GM12878 (cell line): Measurements from ENCODE around the gene OOSP3. TPM values are rescaled to one million over a fixed set of nuclear protein-coding genes. Genes with fewer than 3 reads are reported as not detected.

Source experiments
- ASH2L ChIP-seq: fragments of 300-600, 200-600 bp; sonication (generic); IDR thresholded peaks from 2 replicates; pipeline ENCODE4 v1.6.1; 2017; ENCODE audit warnings: low read depth, mild to moderate bottlenecking, borderline replicate concordance
- BCL3 ChIP-seq: IDR thresholded peaks from 2 replicates; pipeline ENCODE4 v1.6.1; 2011; ENCODE audit warnings: borderline replicate concordance, low read depth, mild to moderate bottlenecking, moderate library complexity, low read length; ENCODE audit not compliant: insufficient read depth, poor library complexity, severe bottlenecking
- EGR1 ChIP-seq, 2 experiments: IDR thresholded peaks; 1 replicate in 1 of 2; 2 replicates in 1 of 2; pipeline ENCODE4 v1.6.1; 2011 to 2012; ENCODE audit warnings: low read depth in 2 of 2, low read length in 2 of 2, borderline replicate concordance in 1 of 2, mild to moderate bottlenecking in 1 of 2, moderate library complexity in 1 of 2
- REST ChIP-seq: IDR thresholded peaks from 2 replicates; pipeline ENCODE4 v1.6.1; 2012; ENCODE audit warnings: mild to moderate bottlenecking, low read depth, low read length
- SIX5 ChIP-seq: IDR thresholded peaks from 2 replicates; pipeline ENCODE4 v1.6.1; 2011; ENCODE audit warnings: mild to moderate bottlenecking, low read depth, low read length, moderate library complexity; ENCODE audit not compliant: severe bottlenecking
- TCF12 ChIP-seq: IDR thresholded peaks from 2 replicates; pipeline ENCODE4 v1.6.1; 2011; ENCODE audit warnings: low read depth, mild to moderate bottlenecking, low read length
- polyA plus RNA-seq, 11 experiments: library from polyadenylated mRNA; depleted of rRNA in 4 of 11; unstranded in 6 of 11; stranded (reverse) in 5 of 11; fragments of >200 nt; fragmentation: Nextera tagmentation in 4 of 11; fragmentation: Illumina TruSeq in 1 of 11; extraction: Ambion mirVana in 4 of 11; extraction: Trizol in 1 of 11; gene quantifications; 1 replicate in 1 of 11; 2 replicates in 10 of 11; pipeline versions ENCODE4 v1.2.1 to v1.2.3, GENCODE V29; 2011 to 2016; ENCODE audit warnings: inconsistent platforms in 2 of 11, missing spikeins in 2 of 11, low read depth in 1 of 11
- total RNA-seq, 4 experiments: library from RNA; depleted of rRNA in 3 of 4; stranded (reverse); fragments of >200 nt in 3 of 4; fragmentation: Illumina TruSeq in 1 of 4; extraction: Trizol in 1 of 4; gene quantifications; 2 replicates each; pipeline versions ENCODE4 v1.2.1 to v1.2.3, GENCODE V29; 2013 to 2021
- TF ChIP-seq, protein P1 (sequence below): fragments of 450-650 bp; formaldehyde crosslinking; IDR thresholded peaks from 2 replicates; pipeline ENCODE4 v1.4.0; 2022; ENCODE audit warnings: mild to moderate bottlenecking, moderate library complexity
- TF ChIP-seq, protein P2 (sequence below): fragments of 450-650 bp; IDR thresholded peaks from 2 replicates; pipeline ENCODE4 v1.6.1; 2016; ENCODE audit warnings: mild to moderate bottlenecking

OOSP3 gene
- total and polyA plus RNA-seq, 10 of the 15 experiments (the other 5 are each of a cell fraction or from before 2014, with no cell fraction given) = 0.07 TPM; not detected in 9

DNA sequence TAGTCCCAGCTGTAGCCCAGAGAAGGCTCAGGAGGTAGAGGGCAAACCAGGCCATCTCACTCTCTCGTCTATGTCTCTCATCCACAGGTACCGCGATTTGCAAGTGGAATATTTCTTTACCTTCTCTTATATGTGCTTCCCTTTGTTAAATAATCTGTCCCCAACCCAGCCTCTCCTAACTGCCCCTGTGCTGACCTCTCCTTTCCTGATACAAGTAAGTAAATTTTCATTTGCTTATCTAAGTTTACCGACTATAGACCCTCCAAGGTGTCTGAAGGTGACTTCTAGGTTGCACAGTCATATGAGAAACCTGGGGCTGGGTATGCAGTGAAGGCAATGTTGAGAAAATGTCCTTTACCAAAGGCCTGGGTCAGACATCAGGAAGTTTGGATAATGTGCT is 33.2 kb upstream of the OOSP3 start, which contains the start of gene CBLIF (continued):
- TF ChIP-seq REST (no peak), ASH2L (no peak), EGR1 (IDR thresholded peaks at IDR 0.05; ENCODE audit: borderline replicate concordance in 1 of 2, low read depth in 2 of 2, low read length in 2 of 2) (no peak), SIX5 (no peak), BCL3 (no peak), TCF12 (no peak)
- TF ChIP-seq, protein P1, sequence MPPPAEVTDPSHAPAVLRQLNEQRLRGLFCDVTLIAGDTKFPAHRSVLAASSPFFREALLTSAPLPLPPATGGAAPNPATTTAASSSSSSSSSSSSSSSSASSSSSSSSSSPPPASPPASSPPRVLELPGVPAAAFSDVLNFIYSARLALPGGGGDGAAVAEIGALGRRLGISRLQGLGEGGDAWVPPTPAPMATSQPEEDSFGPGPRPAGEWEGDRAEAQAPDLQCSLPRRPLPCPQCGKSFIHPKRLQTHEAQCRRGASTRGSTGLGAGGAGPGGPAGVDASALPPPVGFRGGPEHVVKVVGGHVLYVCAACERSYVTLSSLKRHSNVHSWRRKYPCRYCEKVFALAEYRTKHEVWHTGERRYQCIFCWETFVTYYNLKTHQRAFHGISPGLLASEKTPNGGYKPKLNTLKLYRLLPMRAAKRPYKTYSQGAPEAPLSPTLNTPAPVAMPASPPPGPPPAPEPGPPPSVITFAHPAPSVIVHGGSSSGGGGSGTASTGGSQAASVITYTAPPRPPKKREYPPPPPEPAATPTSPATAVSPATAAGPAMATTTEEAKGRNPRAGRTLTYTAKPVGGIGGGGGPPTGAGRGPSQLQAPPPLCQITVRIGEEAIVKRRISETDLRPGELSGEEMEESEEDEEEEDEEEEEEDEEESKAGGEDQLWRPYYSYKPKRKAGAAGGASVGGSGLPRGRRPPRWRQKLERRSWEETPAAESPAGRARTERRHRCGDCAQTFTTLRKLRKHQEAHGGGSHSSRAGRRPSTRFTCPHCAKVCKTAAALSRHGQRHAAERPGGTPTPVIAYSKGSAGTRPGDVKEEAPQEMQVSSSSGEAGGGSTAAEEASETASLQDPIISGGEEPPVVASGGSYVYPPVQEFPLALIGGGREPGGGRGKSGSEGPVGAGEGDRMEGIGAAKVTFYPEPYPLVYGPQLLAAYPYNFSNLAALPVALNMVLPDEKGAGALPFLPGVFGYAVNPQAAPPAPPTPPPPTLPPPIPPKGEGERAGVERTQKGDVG (CRISPR knock-in tag) = no peak
- TF ChIP-seq, protein P2, sequence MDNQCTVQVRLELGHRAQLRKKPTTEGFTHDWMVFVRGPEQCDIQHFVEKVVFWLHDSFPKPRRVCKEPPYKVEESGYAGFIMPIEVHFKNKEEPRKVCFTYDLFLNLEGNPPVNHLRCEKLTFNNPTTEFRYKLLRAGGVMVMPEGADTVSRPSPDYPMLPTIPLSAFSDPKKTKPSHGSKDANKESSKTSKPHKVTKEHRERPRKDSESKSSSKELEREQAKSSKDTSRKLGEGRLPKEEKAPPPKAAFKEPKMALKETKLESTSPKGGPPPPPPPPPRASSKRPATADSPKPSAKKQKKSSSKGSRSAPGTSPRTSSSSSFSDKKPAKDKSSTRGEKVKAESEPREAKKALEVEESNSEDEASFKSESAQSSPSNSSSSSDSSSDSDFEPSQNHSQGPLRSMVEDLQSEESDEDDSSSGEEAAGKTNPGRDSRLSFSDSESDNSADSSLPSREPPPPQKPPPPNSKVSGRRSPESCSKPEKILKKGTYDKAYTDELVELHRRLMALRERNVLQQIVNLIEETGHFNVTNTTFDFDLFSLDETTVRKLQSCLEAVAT = no peak
